GM23338 (cell line): Measurements from ENCODE around the gene NIT2. TPM values are rescaled to one million over a fixed set of nuclear protein-coding genes. Genes with fewer than 3 reads are reported as not detected.

ENCODE experiments used
- ATAC-seq: fragments of 200-7000 bp; cut with Tn5 transposase; 3 replicates; pipeline ENCODE4 v1.9.1; 2020
- DNase-seq: peaks from one replicate; pipeline ENCODE4 v3.0.0-alpha.2; 2015; ENCODE audit warnings: low spot score
- H2AFZ ChIP-seq: fragments of 200-600 bp; sonication (generic); 2 replicates; pipeline ENCODE4 v1.8.0; 2016; ENCODE audit warnings: antibody characterized with exemption, mild to moderate bottlenecking, moderate library complexity
- H3F3A ChIP-seq: fragments of 200-600 bp; sonication (generic); replicated peaks from 2 replicates; pipeline ENCODE4 v1.8.0; 2017; ENCODE audit warnings: antibody characterized with exemption, mixed run types, low read depth
- H3K27ac ChIP-seq: fragments of 200-600 bp; sonication (generic); 2 replicates; pipeline ENCODE4 v1.6.1; 2016; ENCODE audit warnings: low read depth
- H3K27me3 ChIP-seq: fragments of 200-600 bp; sonication (generic); 2 replicates; pipeline ENCODE4 v1.8.0; 2016; ENCODE audit warnings: mild to moderate bottlenecking, mixed run types, moderate library complexity; ENCODE audit not compliant: insufficient read depth
- H3K36me3 ChIP-seq: fragments of 200-600 bp; sonication (generic); 2 replicates; pipeline ENCODE4 v1.8.0; 2016; ENCODE audit warnings: mild to moderate bottlenecking; ENCODE audit not compliant: insufficient read depth
- H3K4me1 ChIP-seq: fragments of 200-600 bp; sonication (generic); 2 replicates; pipeline ENCODE4 v1.8.0; 2016; ENCODE audit warnings: mild to moderate bottlenecking, moderate library complexity; ENCODE audit not compliant: insufficient read depth
- H3K4me2 ChIP-seq: fragments of 200-600 bp; sonication (generic); 2 replicates; pipeline ENCODE4 v1.7.1; 2017; ENCODE audit warnings: mixed run types
- H3K4me3 ChIP-seq: fragments of 200-600 bp; sonication (generic); 2 replicates; pipeline ENCODE4 v1.6.1; 2016; ENCODE audit warnings: mixed run types
- H3K79me2 ChIP-seq: fragments of 200-600 bp; sonication (generic); replicated peaks from 2 replicates; pipeline ENCODE4 v1.8.0; 2017; ENCODE audit warnings: mild to moderate bottlenecking; ENCODE audit not compliant: insufficient read depth
- H3K9me2 ChIP-seq: fragments of 200-600 bp; sonication (generic); 2 replicates; pipeline ENCODE4 v1.8.0; 2017; ENCODE audit not compliant: insufficient read depth
- H4K20me1 ChIP-seq: fragments of 200-600 bp; sonication (generic); replicated peaks from 2 replicates; pipeline ENCODE4 v1.8.0; 2017; ENCODE audit warnings: mild to moderate bottlenecking; ENCODE audit not compliant: insufficient read depth
- H3K27ac Mint-ChIP-seq: 2 replicates; pipeline ENCODE4 v1.8.0; 2020; ENCODE audit warnings: inconsistent platforms, mild to moderate bottlenecking, moderate library complexity, mixed read lengths
- H3K27me3 Mint-ChIP-seq: 3 replicates; pipeline ENCODE4 v1.8.0; 2022; ENCODE audit warnings: low read depth, mild to moderate bottlenecking, moderate library complexity, mixed read lengths, inconsistent platforms; ENCODE audit not compliant: insufficient read depth, poor library complexity
- H3K36me3 Mint-ChIP-seq: 3 replicates; pipeline ENCODE4 v1.8.0; 2021; ENCODE audit warnings: low read depth, mild to moderate bottlenecking, inconsistent platforms, moderate library complexity, mixed read lengths
- H3K4me1 Mint-ChIP-seq: 3 replicates; pipeline ENCODE4 v1.8.0; 2020; ENCODE audit warnings: mild to moderate bottlenecking, inconsistent platforms, mixed read lengths
- H3K4me3 Mint-ChIP-seq: 3 replicates; pipeline ENCODE4 v1.8.0; 2021; ENCODE audit warnings: moderate library complexity, mild to moderate bottlenecking, inconsistent platforms, mixed read lengths
- H3K9me3 Mint-ChIP-seq: 3 replicates; pipeline ENCODE4 v1.8.0; 2020; ENCODE audit warnings: moderate library complexity, mild to moderate bottlenecking, inconsistent platforms, mixed read lengths
- CREB1 ChIP-seq: fragments of 250-450 bp; sonication (Bioruptor Pico); IDR thresholded peaks from 2 replicates; pipeline ENCODE4 v1.5.0; 2020; ENCODE audit warnings: low read depth, mild to moderate bottlenecking, moderate library complexity
- CTCF ChIP-seq, 2 experiments: fragments of 200-600 bp in 1 of 2; sonication (generic) in 1 of 2; conservative IDR thresholded peaks; 2 replicates each; pipeline versions ENCODE4 v1.5.1 to v1.6.1; 2016 to 2017; ENCODE audit warnings: antibody characterized with exemption in 2 of 2, low read depth in 2 of 2, mild to moderate bottlenecking in 2 of 2, moderate library complexity in 1 of 2
- ETS1 ChIP-seq: IDR thresholded peaks from 2 replicates; pipeline ENCODE4 v1.6.1; 2016; ENCODE audit warnings: antibody characterized with exemption
- EZH2 ChIP-seq: fragments of 200-600 bp; sonication (generic); IDR thresholded peaks from one replicate; pipeline ENCODE4 v1.8.0; 2017; ENCODE audit warnings: antibody characterized with exemption, mild to moderate bottlenecking, low read depth; ENCODE audit not compliant: unreplicated experiment
- EZH2phosphoT487 ChIP-seq: fragments of 200-600 bp; sonication (generic); IDR thresholded peaks from one replicate; pipeline ENCODE4 v1.8.1; 2018; ENCODE audit warnings: antibody characterized with exemption; ENCODE audit not compliant: unreplicated experiment
- JUNB ChIP-seq: IDR thresholded peaks from one replicate; pipeline ENCODE4 v1.6.1; 2016; ENCODE audit warnings: antibody characterized with exemption; ENCODE audit not compliant: unreplicated experiment
- NANOG ChIP-seq: IDR thresholded peaks from 2 replicates; pipeline ENCODE4 v1.6.1; 2016; ENCODE audit warnings: antibody characterized with exemption, borderline replicate concordance
- POLR2AphosphoS5 ChIP-seq: IDR thresholded peaks from 2 replicates; pipeline ENCODE4 v1.6.1; 2016; ENCODE audit warnings: antibody characterized with exemption, low read depth
- STAT1 ChIP-seq: IDR thresholded peaks from one replicate; pipeline ENCODE4 v1.6.1; 2016; ENCODE audit warnings: antibody characterized with exemption; ENCODE audit not compliant: unreplicated experiment
- ZNF114 ChIP-seq: fragments of 250-450 bp; sonication (Bioruptor Pico); IDR thresholded peaks from 2 replicates; pipeline ENCODE4 v1.5.0; 2020; ENCODE audit warnings: mild to moderate bottlenecking, moderate library complexity
- ZNF331 ChIP-seq: fragments of 250-450 bp; sonication (Bioruptor Pico); IDR thresholded peaks from 2 replicates; pipeline ENCODE4 v1.5.0; 2020; ENCODE audit warnings: low read depth, mild to moderate bottlenecking, moderate library complexity
- polyA plus RNA-seq: library from polyadenylated mRNA; unstranded; fragments of >200 nt; fragmentation: Nextera tagmentation; extraction: Ambion mirVana; gene quantifications from 2 replicates; pipeline ENCODE4 v1.2.1, GENCODE V29; 2016
- total RNA-seq: library from RNA; depleted of rRNA; stranded (reverse); fragments of >200 nt; shearing (Covaris generic); gene quantifications from 2 replicates; pipeline ENCODE4 v1.2.3, GENCODE V29; 2014
- TF ChIP-seq, protein P1 (sequence below): fragments of 250-450 bp; sonication (Bioruptor Pico); IDR thresholded peaks from 2 replicates; pipeline ENCODE4 v1.5.0; 2020; ENCODE audit warnings: mild to moderate bottlenecking, moderate library complexity
- TF ChIP-seq, protein P2 (sequence below): IDR thresholded peaks from one replicate; pipeline ENCODE4 v1.6.1; 2018; ENCODE audit warnings: antibody characterized with exemption; ENCODE audit not compliant: unreplicated experiment

NIT2 gene
- total and polyA plus RNA-seq, 2 experiments from 2014 or later: 19.2 to 53.7 TPM

DNA sequence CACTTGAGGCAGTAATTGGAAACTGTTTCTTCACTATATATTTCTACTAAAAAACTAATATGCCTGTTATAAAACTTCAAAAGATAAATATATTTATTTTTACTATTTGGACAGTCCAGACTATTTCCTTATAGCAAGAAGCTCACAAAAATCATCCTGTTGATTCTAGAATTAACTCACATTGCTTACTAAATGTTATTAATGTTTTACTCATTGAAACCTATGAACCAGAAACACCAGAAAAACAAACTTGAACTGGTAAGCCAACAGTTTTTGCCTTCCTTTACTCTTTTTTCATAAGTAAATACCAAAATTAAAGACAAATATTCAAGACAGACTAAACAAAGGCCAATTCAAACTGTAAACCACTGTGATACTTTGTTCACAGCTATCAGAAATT, 40.0 kb downstream of the NIT2 start:
- no peaks in the 10 kb centered on the region for H3K9me2 ChIP-seq
- H3K4me2 ChIP-seq: no peak overlapping the region
- peaks cover 21% of the 10 kb centered on the region; the same call in 1 of the 2 replicates for H3K36me3 ChIP-seq
- Mint-ChIP-seq H3K27me3 (peaks cover 2% of the 10 kb centered on the region), H3K27ac (no peak overlapping the region), H3K36me3 (peaks cover 41% of the 10 kb centered on the region; the same call in 2 of the 3 replicates), H3K4me1 (peaks cover 3% of the 10 kb centered on the region; the same call in 1 of the 3 replicates), H3K9me3 (no peaks in the 10 kb centered on the region), H3K4me3 (no peak overlapping the region)
- ATAC-seq: no peak
- no peaks in the 10 kb centered on the region for H3K27me3 ChIP-seq
- no peak for TF ChIP-seq STAT1
- no peak for TF ChIP-seq CREB1 (CRISPR knock-in tag)
- no peak for TF ChIP-seq ZNF114
- no peak for TF ChIP-seq POLR2AphosphoS5
- TF ChIP-seq ETS1: no peak
- no peak for TF ChIP-seq JUNB
- TF ChIP-seq EZH2: no peak
- TF ChIP-seq, protein P1, sequence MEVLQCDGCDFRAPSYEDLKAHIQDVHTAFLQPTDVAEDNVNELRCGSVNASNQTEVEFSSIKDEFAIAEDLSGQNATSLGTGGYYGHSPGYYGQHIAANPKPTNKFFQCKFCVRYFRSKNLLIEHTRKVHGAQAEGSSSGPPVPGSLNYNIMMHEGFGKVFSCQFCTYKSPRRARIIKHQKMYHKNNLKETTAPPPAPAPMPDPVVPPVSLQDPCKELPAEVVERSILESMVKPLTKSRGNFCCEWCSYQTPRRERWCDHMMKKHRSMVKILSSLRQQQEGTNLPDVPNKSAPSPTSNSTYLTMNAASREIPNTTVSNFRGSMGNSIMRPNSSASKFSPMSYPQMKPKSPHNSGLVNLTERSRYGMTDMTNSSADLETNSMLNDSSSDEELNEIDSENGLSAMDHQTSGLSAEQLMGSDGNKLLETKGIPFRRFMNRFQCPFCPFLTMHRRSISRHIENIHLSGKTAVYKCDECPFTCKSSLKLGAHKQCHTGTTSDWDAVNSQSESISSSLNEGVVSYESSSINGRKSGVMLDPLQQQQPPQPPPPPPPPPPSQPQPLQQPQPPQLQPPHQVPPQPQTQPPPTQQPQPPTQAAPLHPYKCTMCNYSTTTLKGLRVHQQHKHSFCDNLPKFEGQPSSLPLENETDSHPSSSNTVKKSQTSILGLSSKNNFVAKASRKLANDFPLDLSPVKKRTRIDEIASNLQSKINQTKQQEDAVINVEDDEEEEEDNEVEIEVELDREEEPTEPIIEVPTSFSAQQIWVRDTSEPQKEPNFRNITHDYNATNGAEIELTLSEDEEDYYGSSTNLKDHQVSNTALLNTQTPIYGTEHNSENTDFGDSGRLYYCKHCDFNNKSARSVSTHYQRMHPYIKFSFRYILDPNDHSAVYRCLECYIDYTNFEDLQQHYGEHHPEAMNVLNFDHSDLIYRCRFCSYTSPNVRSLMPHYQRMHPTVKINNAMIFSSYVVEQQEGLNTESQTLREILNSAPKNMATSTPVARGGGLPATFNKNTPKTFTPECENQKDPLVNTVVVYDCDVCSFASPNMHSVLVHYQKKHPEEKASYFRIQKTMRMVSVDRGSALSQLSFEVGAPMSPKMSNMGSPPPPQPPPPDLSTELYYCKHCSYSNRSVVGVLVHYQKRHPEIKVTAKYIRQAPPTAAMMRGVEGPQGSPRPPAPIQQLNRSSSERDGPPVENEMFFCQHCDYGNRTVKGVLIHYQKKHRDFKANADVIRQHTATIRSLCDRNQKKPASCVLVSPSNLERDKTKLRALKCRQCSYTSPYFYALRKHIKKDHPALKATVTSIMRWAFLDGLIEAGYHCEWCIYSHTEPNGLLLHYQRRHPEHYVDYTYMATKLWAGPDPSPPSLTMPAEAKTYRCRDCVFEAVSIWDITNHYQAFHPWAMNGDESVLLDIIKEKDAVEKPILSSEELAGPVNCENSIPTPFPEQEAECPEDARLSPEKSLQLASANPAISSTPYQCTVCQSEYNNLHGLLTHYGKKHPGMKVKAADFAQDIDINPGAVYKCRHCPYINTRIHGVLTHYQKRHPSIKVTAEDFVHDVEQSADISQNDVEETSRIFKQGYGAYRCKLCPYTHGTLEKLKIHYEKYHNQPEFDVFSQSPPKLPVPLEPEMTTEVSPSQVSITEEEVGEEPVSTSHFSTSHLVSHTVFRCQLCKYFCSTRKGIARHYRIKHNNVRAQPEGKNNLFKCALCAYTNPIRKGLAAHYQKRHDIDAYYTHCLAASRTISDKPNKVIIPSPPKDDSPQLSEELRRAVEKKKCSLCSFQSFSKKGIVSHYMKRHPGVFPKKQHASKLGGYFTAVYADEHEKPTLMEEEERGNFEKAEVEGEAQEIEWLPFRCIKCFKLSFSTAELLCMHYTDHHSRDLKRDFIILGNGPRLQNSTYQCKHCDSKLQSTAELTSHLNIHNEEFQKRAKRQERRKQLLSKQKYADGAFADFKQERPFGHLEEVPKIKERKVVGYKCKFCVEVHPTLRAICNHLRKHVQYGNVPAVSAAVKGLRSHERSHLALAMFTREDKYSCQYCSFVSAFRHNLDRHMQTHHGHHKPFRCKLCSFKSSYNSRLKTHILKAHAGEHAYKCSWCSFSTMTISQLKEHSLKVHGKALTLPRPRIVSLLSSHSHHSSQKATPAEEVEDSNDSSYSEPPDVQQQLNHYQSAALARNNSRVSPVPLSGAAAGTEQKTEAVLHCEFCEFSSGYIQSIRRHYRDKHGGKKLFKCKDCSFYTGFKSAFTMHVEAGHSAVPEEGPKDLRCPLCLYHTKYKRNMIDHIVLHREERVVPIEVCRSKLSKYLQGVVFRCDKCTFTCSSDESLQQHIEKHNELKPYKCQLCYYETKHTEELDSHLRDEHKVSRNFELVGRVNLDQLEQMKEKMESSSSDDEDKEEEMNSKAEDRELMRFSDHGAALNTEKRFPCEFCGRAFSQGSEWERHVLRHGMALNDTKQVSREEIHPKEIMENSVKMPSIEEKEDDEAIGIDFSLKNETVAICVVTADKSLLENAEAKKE: no peak
- no peak for TF ChIP-seq NANOG
- TF ChIP-seq, protein P2, sequence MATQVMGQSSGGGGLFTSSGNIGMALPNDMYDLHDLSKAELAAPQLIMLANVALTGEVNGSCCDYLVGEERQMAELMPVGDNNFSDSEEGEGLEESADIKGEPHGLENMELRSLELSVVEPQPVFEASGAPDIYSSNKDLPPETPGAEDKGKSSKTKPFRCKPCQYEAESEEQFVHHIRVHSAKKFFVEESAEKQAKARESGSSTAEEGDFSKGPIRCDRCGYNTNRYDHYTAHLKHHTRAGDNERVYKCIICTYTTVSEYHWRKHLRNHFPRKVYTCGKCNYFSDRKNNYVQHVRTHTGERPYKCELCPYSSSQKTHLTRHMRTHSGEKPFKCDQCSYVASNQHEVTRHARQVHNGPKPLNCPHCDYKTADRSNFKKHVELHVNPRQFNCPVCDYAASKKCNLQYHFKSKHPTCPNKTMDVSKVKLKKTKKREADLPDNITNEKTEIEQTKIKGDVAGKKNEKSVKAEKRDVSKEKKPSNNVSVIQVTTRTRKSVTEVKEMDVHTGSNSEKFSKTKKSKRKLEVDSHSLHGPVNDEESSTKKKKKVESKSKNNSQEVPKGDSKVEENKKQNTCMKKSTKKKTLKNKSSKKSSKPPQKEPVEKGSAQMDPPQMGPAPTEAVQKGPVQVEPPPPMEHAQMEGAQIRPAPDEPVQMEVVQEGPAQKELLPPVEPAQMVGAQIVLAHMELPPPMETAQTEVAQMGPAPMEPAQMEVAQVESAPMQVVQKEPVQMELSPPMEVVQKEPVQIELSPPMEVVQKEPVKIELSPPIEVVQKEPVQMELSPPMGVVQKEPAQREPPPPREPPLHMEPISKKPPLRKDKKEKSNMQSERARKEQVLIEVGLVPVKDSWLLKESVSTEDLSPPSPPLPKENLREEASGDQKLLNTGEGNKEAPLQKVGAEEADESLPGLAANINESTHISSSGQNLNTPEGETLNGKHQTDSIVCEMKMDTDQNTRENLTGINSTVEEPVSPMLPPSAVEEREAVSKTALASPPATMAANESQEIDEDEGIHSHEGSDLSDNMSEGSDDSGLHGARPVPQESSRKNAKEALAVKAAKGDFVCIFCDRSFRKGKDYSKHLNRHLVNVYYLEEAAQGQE: no peak
- no peak for TF ChIP-seq CTCF (conservative IDR thresholded peaks at IDR 0.05; ENCODE audit: low read depth in 2 of 2)
- TF ChIP-seq EZH2phosphoT487: no peak
- TF ChIP-seq ZNF331 (CRISPR knock-in tag): no peak
- H3K79me2 ChIP-seq: no peaks in the 10 kb centered on the region
- no peak overlapping the region for H3K27ac ChIP-seq
- DNase-seq: no peak
- no peaks in the 10 kb centered on the region; the same call in 1 of the 2 replicates for H4K20me1 ChIP-seq
- peaks cover 13% of the 10 kb centered on the region for H3K4me1 ChIP-seq
- no peak overlapping the region for H2AFZ ChIP-seq
- H3K4me3 ChIP-seq: no peak overlapping the region
- no peaks in the 10 kb centered on the region for H3F3A ChIP-seq
